ENCODE data around the gene RPL13A. TPM values are rescaled to one million over a fixed set of nuclear protein-coding genes. Genes with fewer than 3 reads are reported as not detected.

Gene RPL13A
- total RNA-seq, 4 donors from 2014 or later: 3,111 to 3,948 (median 3,333) TPM

DNA sequence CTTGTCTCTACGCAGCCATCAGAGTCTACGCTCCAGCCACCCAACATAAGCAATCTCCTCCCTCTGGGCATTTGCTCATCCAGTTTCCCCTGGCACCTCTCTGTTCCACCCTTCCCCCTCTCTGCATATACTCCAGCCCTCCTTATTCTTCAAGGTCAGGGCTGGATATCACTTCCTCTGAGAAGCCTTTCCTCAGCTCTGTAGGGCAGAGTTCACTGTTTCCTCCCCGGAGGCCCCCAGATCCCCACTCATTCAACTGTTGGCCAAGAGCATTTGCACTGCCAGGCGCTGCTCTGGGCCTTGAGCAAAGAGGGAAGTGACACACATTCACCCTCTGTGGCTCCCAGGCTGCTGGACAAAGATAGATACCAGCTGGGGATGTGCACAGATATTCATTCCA lies 28.4 kb downstream of the RPL13A start:
- Histone ChIP-seq H3K36me3 (peaks cover 0 to 56% (median 0%) of the 10 kb centered on the region in 3 donors), H3K4me3 (no peak overlapping the region), H3K27ac (peak overlapping the region in 1 of 4 donors; percentile 80)

GRCh38 chr19:49518033-49518432 lies 30.6 kb downstream of the RPL13A start:
- no peaks in the 10 kb centered on the region for H3K27me3 ChIP-seq
- no peak for DNase-seq (ENCODE audit: low spot score in 2 of 2)
- H3K9me3 ChIP-seq: no peaks in the 10 kb centered on the region
- no peak overlapping the region for H3K27ac ChIP-seq
- peaks cover 0 to 72% (median 0%) of the 10 kb centered on the region in 3 donors for H3K36me3 ChIP-seq
- WGBS, 2 donors: 94 to 96% methylated on average over 3 of the region's 3 CpGs
- H3K4me3 ChIP-seq: no peak overlapping the region
- TF ChIP-seq EP300 (IDR thresholded peaks at IDR 0.05): no peak
- TF ChIP-seq POLR2A (IDR thresholded peaks at IDR 0.05): no peak
- no peak for TF ChIP-seq CTCF (IDR thresholded peaks at IDR 0.05)
- H3K4me1 ChIP-seq: peaks cover 0 to 30% (median 2%) of the 10 kb centered on the region in 4 donors

More for the DNA sequence above, 28.4 kb downstream of the RPL13A start:
- DNase-seq (ENCODE audit: low spot score in 2 of 2): no peak
- peaks cover 0 to 46% (median 15%) of the 10 kb centered on the region in 4 donors for H3K4me1 ChIP-seq
- no peaks in the 10 kb centered on the region for H3K27me3 ChIP-seq
- no peaks in the 10 kb centered on the region for H3K9me3 ChIP-seq
- TF ChIP-seq EP300 (IDR thresholded peaks at IDR 0.05) (peak in 1 of 2 donors; percentile 61), POLR2A (IDR thresholded peaks at IDR 0.05) (no peak)
- 52 to 68% methylated on average over 4 of the region's 4 CpGs for WGBS, 2 donors

DNA sequence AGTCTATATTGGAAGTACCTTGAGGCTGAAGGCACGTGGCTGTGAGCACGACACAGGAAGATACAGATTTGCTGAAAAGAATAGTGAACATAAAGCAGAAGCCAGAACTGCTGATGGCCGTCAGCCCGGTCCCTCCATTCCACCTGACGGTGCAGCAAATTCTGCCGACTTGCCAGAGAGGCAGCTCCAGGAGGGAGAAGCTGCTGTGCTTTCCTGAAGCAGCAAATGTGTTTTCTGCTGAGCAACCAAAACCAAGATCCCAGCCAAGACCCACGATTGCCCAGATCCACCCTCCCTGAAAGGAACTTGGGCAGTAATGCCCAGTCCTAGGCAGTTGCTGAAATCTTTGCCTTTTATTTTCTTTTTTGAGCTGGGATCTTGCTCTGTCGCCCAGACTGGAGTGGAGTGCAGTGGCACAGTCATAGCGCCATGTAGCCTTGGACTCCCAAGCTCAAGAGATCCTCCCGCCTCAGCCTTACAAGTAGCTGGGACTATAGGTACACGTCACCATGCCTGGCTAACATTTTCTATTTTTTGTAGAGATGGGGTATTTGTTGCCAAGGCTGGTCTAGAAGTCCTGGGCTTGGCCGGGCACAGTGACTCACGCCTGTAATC lies 33.4 kb downstream of the RPL13A start:
- Histone ChIP-seq H3K27ac (peak overlapping the region in 1 of 4 donors; percentile 33), H3K36me3 (peaks cover 0 to 79% (median 0%) of the 10 kb centered on the region in 3 donors), H3K4me3 (no peak overlapping the region)

DNA sequence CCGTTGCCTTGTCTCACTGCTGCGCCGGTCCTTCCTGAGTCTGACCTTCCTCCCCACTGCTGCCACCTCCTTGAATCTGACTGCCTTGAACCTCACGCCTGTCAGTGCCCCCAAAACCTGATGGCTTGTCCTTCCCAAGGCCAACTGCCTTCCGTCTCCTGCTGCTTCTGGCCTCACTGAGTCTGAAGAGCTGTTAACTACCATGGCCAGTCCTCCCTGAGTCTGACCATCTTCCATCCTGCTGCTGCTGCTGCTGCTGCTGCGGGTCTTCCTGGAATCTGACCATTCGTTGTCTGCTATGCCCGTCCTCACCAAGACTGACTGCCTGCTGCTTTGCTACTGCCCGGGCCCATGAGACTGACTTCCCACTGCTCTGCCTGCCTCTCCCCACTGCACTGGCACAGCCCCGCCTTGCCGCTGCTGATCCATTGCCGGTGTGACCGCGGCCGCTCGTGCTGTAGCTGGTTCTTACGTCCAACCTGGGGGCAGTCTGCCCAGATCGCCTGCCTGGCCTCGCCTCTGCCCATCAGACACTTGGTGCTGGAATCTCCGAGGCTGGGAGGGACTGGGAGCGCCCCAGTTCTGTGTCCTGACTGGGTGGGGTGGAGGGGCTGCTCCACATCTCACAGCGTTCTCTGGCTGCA lies 37.5 kb downstream of the RPL13A start:
- Histone ChIP-seq H3K36me3 (peaks cover 0 to 54% (median 0%) of the 10 kb centered on the region in 3 donors), H3K4me1 (peaks cover 0 to 23% (median 4%) of the 10 kb centered on the region in 4 donors), H3K27me3 (no peaks in the 10 kb centered on the region), H3K9me3 (no peaks in the 10 kb centered on the region), H3K4me3 (no peak overlapping the region), H3K27ac (peak overlapping the region in 1 of 4 donors; percentile 17)
- no peak for DNase-seq (ENCODE audit: low spot score in 2 of 2)
- TF ChIP-seq CTCF (IDR thresholded peaks at IDR 0.05) (no peak), POLR2A (IDR thresholded peaks at IDR 0.05) (no peak), EP300 (IDR thresholded peaks at IDR 0.05) (no peak)
- 83 to 85% methylated on average over 22 of the region's 22 CpGs for WGBS, 2 donors

More for the DNA sequence above, 33.4 kb downstream of the RPL13A start:
- DNase-seq (ENCODE audit: low spot score in 2 of 2): no peak
- H3K9me3 ChIP-seq: no peaks in the 10 kb centered on the region
- WGBS, 2 donors: 81 to 84% methylated on average over 13 of the region's 13 CpGs
- no peaks in the 10 kb centered on the region for H3K27me3 ChIP-seq
- H3K4me1 ChIP-seq: peaks cover 0 to 8% (median 2%) of the 10 kb centered on the region in 4 donors
- TF ChIP-seq EP300 (IDR thresholded peaks at IDR 0.05): peak in 1 of 2 donors; percentile 37
- TF ChIP-seq CTCF (IDR thresholded peaks at IDR 0.05): no peak

- H3K4me3 ChIP-seq: peak overlapping the region; percentile 31 to 62 (median 37)
- H3K4me1 ChIP-seq: peaks cover 0 to 27% (median 6%) of the 10 kb centered on the region in 4 donors
- peak overlapping the region in 2 of 4 donors; percentile 71 to 82 for H3K27ac ChIP-seq
- H3K9me3 ChIP-seq: no peaks in the 10 kb centered on the region
- peaks cover 0 to 38% (median 0%) of the 10 kb centered on the region in 3 donors for H3K36me3 ChIP-seq
- DNase-seq (ENCODE audit: low spot score in 2 of 2): no peak
- WGBS, 2 donors: 36 to 41% methylated on average over 25 of the region's 25 CpGs
- TF ChIP-seq EP300 (IDR thresholded peaks at IDR 0.05) (no peak), CTCF (IDR thresholded peaks at IDR 0.05) (no peak)
- H3K27me3 ChIP-seq: no peaks in the 10 kb centered on the region
Observed at GRCh38 chr19:49528211-49528771, 40.9 kb downstream of the RPL13A start.

Data from tibial nerve (tissue), 4 donors.